CD14-positive monocyte (primary cell): Measurements from ENCODE around the gene CEL. TPM values are rescaled to one million over a fixed set of nuclear protein-coding genes. Genes with fewer than 3 reads are reported as not detected.

Experiments used
- DNase-seq, 3 donors: peaks; one replicate each; pipeline ENCODE4 v3.0.0-alpha.2; 2011 to 2022
- H2AFZ ChIP-seq: 2 replicates; pipeline ENCODE4 v1.6.0; 2012; ENCODE audit warnings: mild to moderate bottlenecking, low read depth, low read length, inconsistent platforms; ENCODE audit not compliant: insufficient read depth, poor library complexity, severe bottlenecking
- H3K27ac ChIP-seq, 2 donors: 1 replicate in 1 of 2; 2 replicates in 1 of 2; pipeline ENCODE4 v1.5.1; 2012 to 2013; ENCODE audit warnings: low read length in 2 of 2, control low read depth in 1 of 2, inconsistent platforms in 1 of 2, low read depth in 1 of 2, mild to moderate bottlenecking in 1 of 2
- H3K27me3 ChIP-seq, 2 donors: one replicate each; pipeline versions ENCODE4 v1.6.0 to v1.6.1; 2011 to 2013; ENCODE audit warnings: low read length in 2 of 2; ENCODE audit not compliant: control insufficient read depth in 2 of 2, insufficient read depth in 2 of 2
- H3K36me3 ChIP-seq, 2 donors: replicated peaks in 1 of 2; 1 replicate in 1 of 2; 2 replicates in 1 of 2; pipeline versions ENCODE4 v1.5.1 to v1.6.1; 2012 to 2013; ENCODE audit warnings: low read length in 2 of 2, control low read depth in 1 of 2, inconsistent platforms in 1 of 2, mild to moderate bottlenecking in 1 of 2; ENCODE audit not compliant: insufficient read depth in 2 of 2, control insufficient read depth in 1 of 2
- H3K4me1 ChIP-seq, 2 donors: 1 replicate in 1 of 2; 2 replicates in 1 of 2; pipeline versions ENCODE4 v1.5.1 to v1.6.1; 2012 to 2013; ENCODE audit warnings: low read length in 2 of 2, control low read depth in 1 of 2, inconsistent platforms in 1 of 2, mild to moderate bottlenecking in 1 of 2, moderate library complexity in 1 of 2; ENCODE audit not compliant: insufficient read depth in 2 of 2, control insufficient read depth in 1 of 2
- H3K4me2 ChIP-seq: replicated peaks from 2 replicates; pipeline ENCODE3; 2012; ENCODE audit warnings: low read length, moderate library complexity, mild to moderate bottlenecking; ENCODE audit not compliant: poor library complexity, severe bottlenecking; ENCODE audit errors: extremely low read depth
- H3K4me3 ChIP-seq, 3 experiments: fragments of 200-600 bp in 1 of 3; sonication (generic) in 1 of 3; replicated peaks in 1 of 3; 1 replicate in 2 of 3; 2 replicates in 1 of 3; pipeline ENCODE4 v1.5.1; 2011 to 2013; ENCODE audit warnings: low read length in 3 of 3, mild to moderate bottlenecking in 3 of 3, control low read depth in 2 of 3, low read depth in 2 of 3, inconsistent platforms in 1 of 3, moderate library complexity in 1 of 3
- H3K79me2 ChIP-seq: 2 replicates; pipeline ENCODE4 v1.6.0; 2012; ENCODE audit warnings: mild to moderate bottlenecking, control low read depth, inconsistent platforms, low read length, moderate library complexity; ENCODE audit not compliant: insufficient read depth
- H3K9ac ChIP-seq: 2 replicates; pipeline ENCODE4 v1.6.0; 2017; ENCODE audit warnings: low read length, mild to moderate bottlenecking; ENCODE audit not compliant: insufficient read depth, poor library complexity, severe bottlenecking
- H3K9me3 ChIP-seq, 2 donors: replicated peaks in 1 of 2; 1 replicate in 1 of 2; 2 replicates in 1 of 2; pipeline versions ENCODE4 v1.5.1 to v1.6.1; 2012 to 2013; ENCODE audit warnings: low read length in 2 of 2, control low read depth in 1 of 2; ENCODE audit not compliant: control insufficient read depth in 1 of 2, insufficient read depth in 1 of 2
- H4K20me1 ChIP-seq: 2 replicates; pipeline ENCODE4 v1.6.0; 2012; ENCODE audit warnings: mild to moderate bottlenecking, low read length, control low read depth, moderate library complexity; ENCODE audit not compliant: insufficient read depth
- H3K27ac Mint-ChIP-seq, 7 donors: one replicate each; pipeline ENCODE4 v1.8.0; 2020; ENCODE audit warnings: mild to moderate bottlenecking in 7 of 7, mixed read lengths in 7 of 7, moderate library complexity in 6 of 7, inconsistent platforms in 2 of 7
- H3K27me3 Mint-ChIP-seq, 3 donors: one replicate each; pipeline ENCODE4 v1.8.0; 2021 to 2022; ENCODE audit warnings: low read depth in 3 of 3, mild to moderate bottlenecking in 3 of 3, mixed read lengths in 3 of 3, moderate library complexity in 3 of 3, inconsistent platforms in 1 of 3
- H3K36me3 Mint-ChIP-seq, 2 donors: one replicate each; pipeline ENCODE4 v1.8.0; 2020; ENCODE audit warnings: mixed read lengths in 2 of 2, inconsistent platforms in 1 of 2, mild to moderate bottlenecking in 1 of 2
- H3K4me1 Mint-ChIP-seq: one replicate; pipeline ENCODE4 v1.8.0; 2020; ENCODE audit warnings: mild to moderate bottlenecking, mixed read lengths
- H3K4me3 Mint-ChIP-seq, 2 donors: one replicate each; pipeline ENCODE4 v1.8.0; 2020; ENCODE audit warnings: mild to moderate bottlenecking in 2 of 2, mixed read lengths in 2 of 2, moderate library complexity in 1 of 2
- H3K9me3 Mint-ChIP-seq, 7 donors: one replicate each; pipeline ENCODE4 v1.8.0; 2020 to 2022; ENCODE audit warnings: mixed read lengths in 7 of 7, mild to moderate bottlenecking in 6 of 7, moderate library complexity in 6 of 7, inconsistent platforms in 2 of 7
- WGBS: methylation state at CpG from one replicate; pipeline ENCODE4 v1.1.5; 2013; ENCODE audit warnings: missing lambda C conversion rate; ENCODE audit not compliant: insufficient coverage; 5-methylcytosine and 5-hydroxymethylcytosine counted together
- intact Hi-C, 2 donors: fragments of 100-400 bp; cut with micrococcal nuclease; formaldehyde crosslinking; loops; one replicate each; pipeline versions ENCODE4 v1.15.0 to v1.15.1; 2023
- polyA plus RNA-seq, 3 donors: library from polyadenylated mRNA; depleted of rRNA in 1 of 3; unstranded in 2 of 3; stranded (reverse) in 1 of 3; fragments of 300-500 nt in 2 of 3; fragments of >200 nt in 1 of 3; fragmentation: Illumina TruSeq in 2 of 3; gene quantifications; 1 replicate in 2 of 3; 2 replicates in 1 of 3; pipeline ENCODE4 v1.2.3, GENCODE V29; 2012 to 2021
- TF ChIP-seq, protein P1 (sequence below): fragments of 200-600 bp; IDR thresholded peaks from one replicate; pipeline ENCODE4 v1.8.0; 2022; ENCODE audit warnings: antibody characterized with exemption, mild to moderate bottlenecking

The CEL gene
- polyA plus RNA-seq, 3 donors, result 0.24 TPM; not detected in 2

DNA sequence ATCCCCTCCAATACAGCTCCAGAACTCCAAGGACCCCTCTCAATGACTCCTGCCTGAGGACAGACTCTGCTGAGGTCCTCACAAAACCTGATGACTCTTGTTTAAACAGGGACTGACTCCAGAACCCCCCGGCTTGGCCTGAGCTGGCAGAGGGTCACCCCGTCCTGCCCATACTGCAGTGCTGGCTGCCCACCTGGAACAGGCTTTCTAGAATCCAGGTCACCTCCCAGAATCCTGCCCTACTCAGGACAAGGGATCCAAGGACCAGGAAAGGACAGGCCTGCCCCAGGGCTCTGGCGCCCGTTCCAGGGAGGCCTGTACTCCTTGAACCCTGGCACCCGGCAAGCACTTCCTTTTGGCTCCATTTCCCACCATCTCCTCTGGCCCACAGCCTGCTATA, 37.1 kb downstream of the CEL start:
- Mint-ChIP-seq H3K9me3 (peaks cover 13 to 32% (median 20%) of the 10 kb centered on the region in 7 donors), H3K36me3 (peaks cover 57 to 66% of the 10 kb centered on the region in 2 donors), H3K27ac (peak overlapping the region in 2 of 7 donors; percentile 46 to 74), H3K4me1 (no peaks in the 10 kb centered on the region), H3K4me3 (no peak overlapping the region), H3K27me3 (peaks cover 0 to 5% (median 0%) of the 10 kb centered on the region in 3 donors)
- Histone ChIP-seq H3K4me1 (no peaks in the 10 kb centered on the region), H3K36me3 (peaks cover 51 to 62% of the 10 kb centered on the region in 2 donors), H3K4me3 (no peak overlapping the region), H3K9ac (no peak overlapping the region), H3K27ac (no peak overlapping the region), H3K27me3 (no peaks in the 10 kb centered on the region), H2AFZ (no peak overlapping the region), H3K79me2 (no peaks in the 10 kb centered on the region), H4K20me1 (peaks cover 13% of the 10 kb centered on the region), H3K4me2 (no peak overlapping the region), H3K9me3 (peaks cover 3 to 14% of the 10 kb centered on the region in 2 donors)
- TF ChIP-seq, protein P1, sequence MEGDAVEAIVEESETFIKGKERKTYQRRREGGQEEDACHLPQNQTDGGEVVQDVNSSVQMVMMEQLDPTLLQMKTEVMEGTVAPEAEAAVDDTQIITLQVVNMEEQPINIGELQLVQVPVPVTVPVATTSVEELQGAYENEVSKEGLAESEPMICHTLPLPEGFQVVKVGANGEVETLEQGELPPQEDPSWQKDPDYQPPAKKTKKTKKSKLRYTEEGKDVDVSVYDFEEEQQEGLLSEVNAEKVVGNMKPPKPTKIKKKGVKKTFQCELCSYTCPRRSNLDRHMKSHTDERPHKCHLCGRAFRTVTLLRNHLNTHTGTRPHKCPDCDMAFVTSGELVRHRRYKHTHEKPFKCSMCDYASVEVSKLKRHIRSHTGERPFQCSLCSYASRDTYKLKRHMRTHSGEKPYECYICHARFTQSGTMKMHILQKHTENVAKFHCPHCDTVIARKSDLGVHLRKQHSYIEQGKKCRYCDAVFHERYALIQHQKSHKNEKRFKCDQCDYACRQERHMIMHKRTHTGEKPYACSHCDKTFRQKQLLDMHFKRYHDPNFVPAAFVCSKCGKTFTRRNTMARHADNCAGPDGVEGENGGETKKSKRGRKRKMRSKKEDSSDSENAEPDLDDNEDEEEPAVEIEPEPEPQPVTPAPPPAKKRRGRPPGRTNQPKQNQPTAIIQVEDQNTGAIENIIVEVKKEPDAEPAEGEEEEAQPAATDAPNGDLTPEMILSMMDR, result no peak
- WGBS, result 96% methylated on average over 5 of the region's 5 CpGs
- DNase-seq, result no peak
- intact Hi-C loops, result loop anchor here in 1 of 2 donors (5.0 kb wide), 1 partner anchor 67 kb away; the partner anchor contains the start of gene GTF3C5

DNA sequence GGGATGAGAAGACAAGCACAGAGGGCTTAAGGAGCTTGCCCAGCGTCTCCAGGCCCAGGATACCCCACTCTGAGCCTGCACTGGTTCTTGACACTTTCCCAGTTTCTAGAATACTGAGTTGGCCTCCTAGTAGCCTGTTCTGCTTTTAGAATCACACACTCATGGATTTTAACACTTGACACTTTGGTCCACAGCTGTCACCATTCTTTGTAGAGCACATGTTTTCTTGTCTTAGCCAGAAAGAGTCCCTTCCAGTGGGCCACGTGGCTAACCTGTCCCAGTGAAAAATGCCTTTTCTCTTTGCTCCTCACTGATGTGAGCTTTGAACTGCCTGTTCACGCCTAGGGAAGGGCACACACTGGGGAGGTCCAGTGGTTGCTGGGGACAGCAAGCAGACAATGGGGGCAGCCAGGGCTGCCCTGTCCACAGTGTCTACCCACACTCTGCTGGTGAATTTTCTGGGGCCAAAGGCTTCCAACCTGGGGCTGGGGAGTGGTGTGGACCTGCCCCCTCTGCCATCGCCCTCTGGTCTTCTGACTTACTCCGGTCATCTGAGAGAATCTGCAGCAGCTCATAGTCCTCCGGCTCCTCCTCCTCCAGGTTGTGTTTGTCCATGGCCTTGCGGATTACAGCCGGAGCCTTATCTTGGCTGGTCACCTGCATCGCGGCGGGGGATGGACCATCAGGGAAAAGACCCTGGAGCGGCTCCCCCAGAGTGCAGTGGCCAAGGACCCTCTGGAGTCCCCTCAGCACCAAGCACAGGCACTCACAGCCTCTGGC, 38.1 kb downstream of the CEL start:
- Histone ChIP-seq H3K9ac (no peak overlapping the region), H4K20me1 (peaks cover 14% of the 10 kb centered on the region), H3K4me3 (no peak overlapping the region), H2AFZ (no peak overlapping the region), H3K27ac (no peak overlapping the region), H3K4me1 (no peaks in the 10 kb centered on the region), H3K9me3 (peaks cover 3 to 14% of the 10 kb centered on the region in 2 donors), H3K79me2 (no peaks in the 10 kb centered on the region), H3K4me2 (no peak overlapping the region), H3K27me3 (no peaks in the 10 kb centered on the region), H3K36me3 (peaks cover 55 to 70% of the 10 kb centered on the region in 2 donors)
- peaks cover 0 to 5% (median 0%) of the 10 kb centered on the region in 3 donors for H3K27me3 Mint-ChIP-seq
- H3K27ac Mint-ChIP-seq, result peak overlapping the region in 1 of 7 donors; percentile 42
- peaks cover 13 to 29% (median 20%) of the 10 kb centered on the region in 7 donors for H3K9me3 Mint-ChIP-seq
- DNase-seq, result no peak
- TF ChIP-seq, protein P1, result no peak
- no peak overlapping the region for H3K4me3 Mint-ChIP-seq
- 97% methylated on average over 12 of the region's 12 CpGs for WGBS
- H3K4me1 Mint-ChIP-seq, result no peaks in the 10 kb centered on the region
- intact Hi-C loops, result loop anchor here in 1 of 2 donors (5.0 kb wide), 1 partner anchor 68 kb away; the partner anchor contains the start of gene GTF3C5
- peaks cover 60 to 74% of the 10 kb centered on the region in 2 donors for H3K36me3 Mint-ChIP-seq
